HG03196 (cell line): Measurements from ENCODE around the gene PPM1A.

Source experiments
- ATAC-seq: cut with Tn5 transposase; IDR thresholded peaks from one replicate; pipeline ENCODE4 v1.9.1; 2021; ENCODE audit not compliant: unreplicated experiment

PPM1A gene

DNA sequence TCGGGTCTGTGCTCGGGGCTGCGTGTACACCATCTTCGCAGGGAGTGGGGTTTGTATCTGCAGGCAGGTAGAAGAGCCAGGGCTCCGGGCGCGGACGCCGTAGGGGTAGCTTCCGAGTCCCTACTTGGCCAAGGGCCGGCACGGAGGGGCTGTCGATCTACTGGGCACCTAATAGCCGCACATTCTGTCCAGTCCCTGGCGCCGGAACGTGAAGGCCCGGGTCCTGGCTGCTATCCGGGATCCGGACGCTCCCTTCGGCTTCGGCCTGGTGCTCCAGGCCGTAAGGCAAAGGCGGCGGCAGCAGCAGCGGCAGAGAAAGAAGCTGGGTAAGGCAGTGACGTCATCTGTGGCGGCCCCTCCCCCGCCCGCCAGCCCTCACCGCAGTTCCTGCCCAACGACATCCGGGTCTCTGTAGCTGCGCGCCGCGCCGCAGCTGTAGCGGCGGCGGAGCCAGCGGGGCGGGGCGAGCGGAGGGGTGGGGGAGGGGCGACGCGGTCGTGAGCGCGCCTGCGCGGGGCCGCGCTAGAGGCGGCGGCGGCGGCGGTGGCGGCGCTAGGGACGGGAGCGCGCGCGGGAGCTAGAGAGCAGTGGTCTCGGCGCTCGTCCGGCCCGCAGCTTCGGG is at the start of gene PPM1A:
TSS of gene PPM1A (plus strand) at position 525 of the 622 bp plus-strand sequence. CDS start 33,483 bp downstream, outside the sequence.
- peak; percentile 72 for ATAC-seq

DNA sequence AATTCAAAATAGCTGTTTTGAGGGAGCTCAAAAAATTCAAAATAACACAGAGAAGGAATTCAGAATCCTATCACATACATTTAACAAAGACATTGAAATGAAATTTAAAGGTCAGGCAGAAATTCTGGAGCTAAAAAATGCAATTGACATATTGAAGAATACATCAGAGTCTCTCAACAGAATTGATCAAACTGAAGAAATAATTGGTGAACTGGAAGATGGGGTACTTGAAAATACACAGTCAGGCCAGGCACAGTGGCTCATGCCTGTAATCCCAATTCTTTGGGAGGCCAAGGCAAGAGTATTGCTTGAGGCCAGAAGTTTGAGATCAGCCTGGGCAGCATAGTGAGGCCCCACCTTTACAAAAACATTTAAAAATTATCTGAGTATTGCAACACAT is 49.7 kb upstream of the PPM1A start:
- ATAC-seq, result no peak

DNA sequence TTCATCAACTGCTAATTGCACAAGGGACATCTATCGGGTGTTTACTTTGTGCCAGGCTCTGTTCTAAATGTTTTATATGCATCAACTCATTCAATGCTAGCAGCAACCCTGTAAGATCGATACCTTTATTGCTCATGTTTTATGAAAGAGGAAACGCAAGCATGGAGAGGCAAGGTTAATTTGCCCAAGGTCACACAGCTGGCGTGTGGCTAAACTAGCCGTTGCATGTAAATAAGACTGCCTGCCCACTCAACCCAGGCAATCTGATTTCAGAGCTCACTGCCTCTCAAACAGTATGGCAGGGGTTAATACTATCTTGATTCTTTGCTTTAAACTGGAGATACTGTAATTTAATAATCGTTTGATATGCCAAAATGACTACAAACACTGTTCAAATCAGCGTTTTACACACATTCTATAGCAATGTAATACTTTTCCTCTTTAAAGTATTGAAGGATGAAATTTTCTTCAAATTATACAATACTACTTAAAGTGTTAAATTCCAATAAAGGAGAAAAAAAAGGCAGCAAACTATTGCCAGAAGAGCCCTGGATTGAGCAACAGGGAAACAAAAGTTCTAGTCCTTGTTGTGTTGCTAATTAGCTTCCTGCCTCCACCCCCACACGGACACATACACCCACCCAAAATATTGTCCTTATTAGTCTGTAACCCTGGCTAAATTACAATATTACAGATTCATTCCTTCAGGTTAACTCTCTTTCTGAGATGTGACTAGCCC is 44.7 kb upstream of the PPM1A start:
- ATAC-seq, result peak; percentile 83

DNA sequence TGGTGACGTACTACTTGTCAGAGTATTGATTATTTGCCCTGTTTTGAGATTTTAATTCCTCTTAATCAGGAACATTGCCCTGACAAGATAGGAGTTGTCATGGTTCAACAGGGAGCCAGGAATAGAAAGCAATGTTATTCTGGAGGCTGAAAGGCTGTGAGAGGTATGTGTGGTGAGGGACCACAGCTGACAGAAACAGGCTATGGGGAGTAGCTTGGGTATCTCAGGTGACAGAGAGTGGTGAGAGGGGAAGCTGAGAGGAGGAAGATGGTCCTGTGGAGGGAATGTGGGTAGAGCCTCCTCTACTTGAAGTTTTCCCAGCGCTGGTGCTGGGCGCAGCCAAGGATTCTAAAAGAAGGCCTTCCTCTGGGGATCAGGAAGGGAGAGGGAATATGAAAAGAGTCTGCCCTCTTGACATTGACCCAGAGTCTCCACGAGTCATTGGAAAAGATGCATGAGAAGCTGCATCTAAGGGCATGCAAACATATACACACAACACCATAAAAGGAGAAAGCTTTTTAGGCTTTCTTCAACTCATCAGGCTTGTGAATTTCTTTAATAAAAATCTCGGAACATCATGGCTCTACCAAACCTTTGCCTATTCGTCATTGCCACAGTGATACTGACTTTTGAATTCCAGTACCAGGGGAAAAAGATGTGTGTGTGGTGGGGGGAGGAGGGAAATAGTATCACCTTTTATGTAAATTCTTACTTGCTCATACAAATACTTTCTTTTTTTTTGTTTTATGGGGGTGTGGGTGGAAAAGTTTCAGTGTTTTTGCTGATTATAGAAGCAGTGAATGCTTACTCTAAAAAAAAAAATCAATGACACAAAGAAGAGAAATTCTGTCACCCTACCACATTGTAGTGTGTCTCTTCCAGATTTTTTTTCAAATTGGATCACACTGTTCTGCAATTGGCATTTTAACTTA is 43.9 kb upstream of the PPM1A start:
- peak; percentile 42 for ATAC-seq

DNA sequence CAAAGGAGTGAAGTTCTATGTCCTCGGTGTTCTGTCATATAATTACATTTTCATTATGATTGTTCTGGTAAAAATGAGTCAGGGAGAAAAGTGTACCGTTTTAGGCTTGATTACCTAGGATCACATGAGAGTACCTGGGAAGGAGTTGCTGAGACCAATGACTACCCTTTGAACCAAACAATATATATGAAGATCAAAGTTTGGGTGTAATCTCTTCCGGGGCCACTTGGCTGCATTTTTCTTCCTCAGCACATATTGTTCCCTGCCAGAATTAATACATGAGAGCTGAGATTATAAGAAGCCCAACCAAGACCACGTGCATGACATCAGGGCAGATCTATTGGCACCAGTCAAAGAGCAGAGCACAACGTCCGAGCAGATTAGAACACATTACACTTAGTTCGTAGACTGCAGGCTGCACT is 42.8 kb upstream of the PPM1A start:
- no peak for ATAC-seq

DNA sequence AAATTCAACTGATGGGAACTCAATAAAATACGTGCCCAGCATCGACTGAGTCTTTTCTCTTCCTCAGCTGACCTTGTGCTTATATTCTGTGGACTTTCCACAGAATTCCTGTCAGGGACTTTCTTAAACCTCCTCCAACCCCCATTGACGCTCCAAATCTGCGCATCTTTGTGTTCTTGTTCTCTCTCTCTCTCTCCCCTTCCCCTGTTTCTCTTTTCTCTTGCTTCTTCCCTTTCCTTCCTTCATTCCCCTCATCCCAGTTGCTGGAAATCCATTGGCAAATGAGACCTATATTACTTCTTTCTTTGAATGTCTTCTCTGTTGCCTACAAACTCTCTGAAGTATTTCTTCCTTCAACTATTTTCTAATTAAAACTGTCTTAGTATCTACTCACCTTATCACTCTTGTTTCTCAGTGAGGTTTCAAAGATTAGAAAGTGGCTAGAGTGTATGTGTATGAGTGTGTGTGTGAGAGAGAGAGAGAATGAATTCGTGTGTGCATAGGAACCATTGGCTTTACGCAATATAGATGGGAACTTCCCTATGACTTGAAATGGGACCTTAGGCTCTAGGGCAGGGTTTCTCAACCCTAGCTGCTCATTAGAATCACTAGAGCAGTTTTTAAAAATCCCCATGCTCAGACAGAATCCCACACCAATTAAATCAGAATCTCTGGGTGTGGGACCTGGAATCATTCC is 42.0 kb upstream of the PPM1A start:
- ATAC-seq, result peak; percentile 27

DNA sequence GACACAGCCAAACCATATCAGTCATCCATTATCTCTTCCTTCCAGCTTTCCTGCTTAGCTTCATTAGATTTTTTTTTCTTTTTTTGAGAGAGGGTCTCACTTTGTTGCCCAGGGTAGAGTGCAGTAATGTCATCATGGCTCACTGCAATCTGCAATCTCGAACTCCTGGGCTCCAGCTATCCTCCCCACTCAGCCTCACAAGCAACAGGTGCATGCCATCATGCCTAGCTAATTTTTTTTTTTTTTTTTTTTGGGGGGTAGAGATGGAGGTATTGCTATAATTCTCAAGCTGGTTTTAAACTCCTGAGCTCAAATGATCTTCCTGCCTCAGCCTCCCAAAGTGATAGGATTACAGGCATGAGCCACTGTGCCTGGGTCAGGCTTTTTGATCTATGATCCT is 38.3 kb upstream of the PPM1A start:
- ATAC-seq, result no peak

DNA sequence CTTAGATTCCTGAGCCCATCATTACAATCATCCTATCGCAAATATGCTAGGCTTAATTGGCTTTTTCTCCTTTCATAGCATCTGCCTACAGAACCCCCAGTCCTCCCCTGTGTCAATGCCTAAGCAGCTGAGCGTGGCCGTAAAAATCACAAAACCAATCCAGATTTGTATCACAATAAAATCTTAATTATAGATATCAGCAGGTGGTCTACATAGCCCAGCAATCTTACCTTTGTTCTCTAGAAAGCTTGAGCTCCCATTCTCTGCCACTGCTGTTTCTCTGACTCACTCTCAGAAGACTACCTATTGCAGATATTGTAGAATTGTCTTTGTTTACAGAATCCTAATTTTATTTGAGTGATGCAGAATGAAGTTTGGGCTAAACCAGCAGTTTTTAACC is 37.9 kb upstream of the PPM1A start:
- no peak for ATAC-seq

DNA sequence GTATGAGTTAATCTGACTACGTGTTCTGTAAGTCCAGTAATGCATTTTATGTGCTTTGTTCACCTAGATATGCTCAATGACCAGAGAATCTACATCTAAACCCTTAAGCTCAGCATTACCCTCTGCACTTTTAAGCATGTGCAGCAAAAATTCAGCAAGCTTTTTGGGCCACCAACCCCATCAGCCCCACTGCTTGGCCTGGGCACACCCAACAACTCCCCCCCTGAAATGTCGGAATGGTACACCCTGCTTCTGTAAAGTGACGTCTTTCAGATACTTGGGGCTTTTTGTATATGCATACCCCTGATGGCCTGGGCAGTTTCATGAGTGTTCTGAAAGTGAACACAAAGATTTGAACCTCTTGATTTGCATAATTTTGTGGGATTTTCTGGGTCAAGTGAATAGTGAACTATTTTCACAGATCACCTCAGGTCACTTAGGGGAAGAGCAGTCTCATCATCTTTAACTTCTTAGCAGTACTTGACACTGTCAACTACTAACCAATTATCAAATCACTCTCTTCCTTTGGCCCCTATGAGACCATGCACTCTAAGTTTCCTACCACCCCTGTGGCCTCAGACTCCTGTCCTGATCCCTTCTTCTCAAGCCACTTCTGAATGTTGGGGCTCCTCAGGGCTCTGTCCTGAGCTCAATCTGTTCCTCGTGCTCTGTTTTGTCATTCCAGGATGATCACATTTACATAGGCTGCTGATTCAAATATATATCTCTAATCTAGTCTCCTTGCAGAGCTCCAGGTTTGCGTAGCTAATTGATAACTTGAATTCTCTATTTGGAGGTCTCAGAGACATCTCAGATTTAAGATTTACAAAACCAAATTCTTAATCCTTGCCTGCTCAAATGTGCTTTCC is 36.3 kb upstream of the PPM1A start:
- peak; percentile 89 for ATAC-seq

DNA sequence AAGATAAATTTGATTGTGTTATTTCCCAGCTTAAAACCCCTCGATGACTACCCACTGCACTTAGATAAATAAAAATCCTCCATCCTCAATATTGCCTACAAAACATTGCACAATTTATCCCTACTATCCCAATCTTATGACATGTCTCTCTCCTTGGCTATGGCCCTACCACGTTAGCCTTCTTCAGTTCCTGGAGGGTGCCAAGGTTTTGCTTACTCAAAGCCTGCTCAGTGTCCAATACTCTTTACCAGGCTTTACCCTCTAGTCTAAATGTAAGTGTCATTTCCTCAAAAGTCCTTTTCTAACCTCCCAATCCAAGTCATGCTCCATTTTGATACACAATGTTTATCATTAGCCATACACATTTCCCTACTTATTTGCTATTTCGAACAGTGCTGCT is 35.0 kb upstream of the PPM1A start:
- ATAC-seq, result no peak

DNA sequence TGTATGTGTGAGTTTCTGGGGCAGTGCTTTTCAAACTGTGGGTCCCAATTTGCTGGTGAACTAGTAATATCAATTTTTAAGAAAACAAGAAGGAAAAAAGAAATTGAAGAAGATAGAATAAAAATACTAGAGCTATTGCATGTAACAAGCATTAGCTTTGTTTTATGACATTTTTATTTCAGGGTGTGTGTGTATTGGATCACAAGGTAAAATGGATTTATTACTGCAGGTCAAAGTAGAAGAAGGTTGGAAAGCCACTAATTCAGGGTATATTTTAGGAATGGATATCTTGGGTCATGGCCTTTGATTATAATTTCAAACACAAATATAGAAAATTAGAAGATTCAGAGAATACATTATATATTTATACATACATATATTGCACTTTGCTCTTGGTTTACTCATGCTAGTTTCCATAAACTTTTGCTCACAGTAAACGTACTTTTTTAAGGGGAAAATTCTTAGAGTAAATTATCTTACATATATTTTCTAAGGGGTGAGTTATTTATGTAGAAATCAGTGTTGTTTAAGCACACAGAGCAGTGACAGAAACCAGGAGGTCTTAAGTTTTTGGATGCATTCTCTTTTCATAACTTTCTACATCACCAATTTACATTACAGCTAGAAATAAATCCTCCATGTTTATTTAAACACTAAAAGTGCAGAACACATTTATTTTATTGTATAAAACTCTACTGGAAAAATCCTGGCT is 34.5 kb upstream of the PPM1A start:
- no peak for ATAC-seq

DNA sequence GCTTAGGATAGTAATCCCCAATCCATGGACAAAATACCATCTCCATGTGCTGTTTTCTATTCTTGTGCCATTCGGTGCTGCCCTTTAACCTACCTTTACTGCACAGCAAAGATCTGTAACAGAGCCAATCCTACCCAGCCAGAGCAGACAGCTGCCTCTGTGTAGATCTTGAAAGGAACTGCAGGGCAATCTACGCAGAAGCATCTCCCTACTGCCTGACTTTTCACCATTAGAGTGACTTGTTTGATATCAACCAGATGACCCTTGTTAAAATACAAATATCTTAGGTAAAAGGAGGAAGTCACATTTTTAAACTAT is 33.9 kb upstream of the PPM1A start:
- ATAC-seq, result no peak

DNA sequence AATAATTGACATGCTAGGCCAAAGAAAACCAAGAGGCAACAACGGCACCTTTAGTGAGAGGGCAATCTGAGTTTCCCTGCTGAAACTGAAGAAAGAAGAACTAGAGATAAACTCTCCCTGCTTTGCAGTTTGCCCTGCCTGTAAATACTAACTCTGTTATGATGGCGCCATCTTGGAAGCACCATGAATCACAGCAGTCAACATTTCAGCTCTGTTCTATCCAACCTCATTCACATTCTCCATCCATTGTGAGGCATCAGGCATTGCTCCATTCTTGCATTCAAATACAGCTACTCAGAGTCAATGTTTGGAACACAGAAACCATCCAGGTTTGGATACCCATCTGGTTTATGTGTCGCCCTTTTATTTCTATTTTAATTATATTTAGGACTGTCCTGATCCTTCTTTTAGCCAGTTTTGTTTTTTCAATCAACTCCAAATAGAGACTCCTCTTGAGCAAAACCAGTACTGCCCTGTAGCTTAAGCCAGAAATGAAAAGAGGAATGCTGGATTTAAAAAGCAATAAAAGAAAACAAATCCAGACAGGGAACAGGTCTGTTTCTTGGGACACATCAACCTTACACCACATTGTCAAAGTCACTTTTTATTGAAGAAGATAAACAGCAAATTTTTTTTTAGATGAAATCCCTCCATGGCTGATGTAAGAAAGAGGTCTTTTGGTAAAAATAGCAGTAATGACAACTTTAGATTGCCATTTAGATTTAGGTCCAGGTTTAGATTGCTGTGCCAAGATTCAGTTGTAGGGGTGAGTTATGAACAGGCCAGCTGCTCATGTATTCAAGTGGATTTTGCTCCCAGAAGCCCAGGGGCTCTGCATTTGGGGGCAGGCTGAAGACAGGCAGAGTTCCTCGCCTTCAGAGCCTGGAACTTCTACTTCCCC is 33.3 kb upstream of the PPM1A start:
- ATAC-seq, result no peak

DNA sequence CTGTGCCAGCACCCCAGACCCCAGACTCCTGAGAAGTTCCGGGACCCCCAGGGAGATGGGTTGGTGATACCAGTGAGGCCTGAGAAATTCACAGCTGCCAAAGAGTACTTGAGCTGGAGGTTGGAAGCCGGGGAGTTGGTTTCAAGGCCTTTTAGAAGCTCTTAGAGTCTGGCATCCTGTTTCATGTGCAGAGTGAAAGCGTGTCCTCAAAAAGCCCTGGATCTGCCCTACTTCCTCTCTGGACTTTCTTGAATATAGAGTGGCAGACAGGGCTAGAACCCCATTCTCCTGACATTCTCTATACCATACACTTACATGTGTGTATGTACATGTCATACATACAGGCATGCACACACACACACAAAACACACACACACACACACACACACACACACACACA is 31.3 kb upstream of the PPM1A start:
- ATAC-seq, result no peak

DNA sequence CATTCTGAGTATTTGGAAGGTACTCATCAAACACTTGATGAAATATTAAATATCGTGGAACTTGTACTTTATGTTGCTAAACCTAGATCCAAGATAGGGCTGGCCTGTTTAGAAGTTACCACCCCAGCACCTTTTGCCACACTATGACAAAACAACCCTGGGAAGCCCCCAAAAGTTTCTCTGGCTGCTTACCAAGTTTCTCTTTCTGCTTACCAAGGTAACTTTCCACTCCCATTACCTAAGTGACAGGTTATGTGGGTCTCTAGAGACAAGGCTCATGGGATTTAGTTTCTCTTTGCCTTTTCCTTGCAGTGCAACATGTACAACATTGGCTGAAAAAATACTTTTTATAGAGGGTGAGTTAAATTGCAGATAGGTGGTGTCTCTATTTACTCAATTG is 28.9 kb upstream of the PPM1A start:
- ATAC-seq, result peak; percentile 62

DNA sequence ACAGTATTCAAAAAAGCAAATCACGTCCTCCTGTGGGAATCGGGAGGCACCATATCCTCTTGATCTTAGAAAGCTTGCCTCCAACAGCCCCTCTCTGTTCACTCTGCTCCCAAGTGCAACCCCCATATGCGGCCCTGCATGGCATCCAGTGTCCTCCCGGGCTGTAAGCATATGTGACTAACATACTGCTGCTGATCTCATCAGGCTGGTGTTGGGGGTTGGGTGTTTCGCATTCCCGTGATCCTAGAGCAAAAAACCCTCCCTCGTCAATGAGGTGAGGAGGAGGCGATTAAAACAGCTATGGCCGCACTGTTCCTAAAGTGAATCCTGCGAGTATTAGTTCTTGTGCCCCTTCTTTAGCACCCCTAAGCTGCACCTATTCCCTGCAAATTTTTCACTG is 28.1 kb upstream of the PPM1A start:
- ATAC-seq, result no peak

DNA sequence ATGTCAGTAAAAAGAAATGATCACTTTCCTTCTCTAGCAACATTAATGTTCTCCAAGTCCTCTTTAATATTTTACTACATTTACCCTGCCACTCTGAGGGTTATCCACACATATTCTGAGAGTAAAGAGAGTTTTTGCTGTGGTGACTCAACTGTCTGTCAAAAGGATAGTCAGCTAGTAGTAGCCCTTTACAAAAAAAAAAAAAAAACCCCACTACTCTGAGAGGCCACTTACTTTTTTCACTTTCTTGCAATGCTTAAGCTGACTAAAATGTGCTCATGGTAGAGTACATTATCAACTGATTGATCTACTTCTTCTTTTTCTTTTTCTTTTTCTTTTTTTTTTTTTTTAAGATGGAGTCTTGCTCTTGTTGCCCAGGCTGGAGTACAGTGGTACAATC is 27.6 kb upstream of the PPM1A start:
- no peak for ATAC-seq

DNA sequence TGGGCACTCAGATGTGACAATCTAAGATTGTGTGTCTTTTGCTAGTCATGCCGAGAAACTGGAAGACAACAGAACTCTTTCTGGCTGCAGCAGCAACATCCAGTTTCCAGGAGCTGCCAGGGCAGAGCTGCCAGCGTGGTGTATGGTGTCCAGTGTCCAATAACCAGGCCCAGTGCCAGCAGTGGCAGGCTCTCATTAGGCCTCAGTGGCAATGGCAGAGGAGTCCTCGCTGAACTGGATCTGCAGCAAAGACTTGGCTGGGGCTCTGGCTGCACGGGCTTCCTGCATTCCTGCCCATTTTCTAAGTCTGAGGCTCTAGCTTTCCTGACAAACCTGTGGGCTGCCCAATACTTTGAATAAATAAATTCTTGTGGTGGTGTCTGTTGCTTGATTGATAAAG is 26.2 kb upstream of the PPM1A start:
- no peak for ATAC-seq

DNA sequence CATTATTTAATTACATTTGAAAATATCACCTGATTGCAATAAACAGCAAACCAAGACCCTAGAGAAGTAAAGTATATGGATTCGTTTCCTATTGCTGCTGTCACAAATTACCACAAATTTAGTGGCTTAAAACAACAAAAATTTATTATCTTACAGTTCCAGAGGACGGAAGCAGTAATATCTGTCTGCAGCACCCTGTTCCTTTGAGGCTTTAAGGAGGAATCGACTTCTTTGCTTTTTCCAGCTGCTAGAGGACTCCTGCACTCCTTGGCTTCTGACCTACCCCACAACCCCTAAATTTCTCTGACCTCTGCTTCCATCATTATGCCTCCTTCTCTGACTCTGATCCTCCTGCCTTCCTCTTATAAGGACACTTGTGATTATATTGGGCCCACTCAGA is 23.8 kb upstream of the PPM1A start:
- no peak for ATAC-seq
